SH-SY5Y (cell line): ENCODE measurements around the gene PPP2R2C.

Experiments
- GATA2 ChIP-seq: IDR thresholded peaks from 2 replicates; pipeline ENCODE4 v1.6.1; 2011; ENCODE audit warnings: mild to moderate bottlenecking, low read depth, low read length
- GATA3 ChIP-seq: IDR thresholded peaks from 2 replicates; pipeline ENCODE4 v1.6.1; 2011; ENCODE audit warnings: low read depth, mild to moderate bottlenecking, low read length, moderate library complexity

DNA sequence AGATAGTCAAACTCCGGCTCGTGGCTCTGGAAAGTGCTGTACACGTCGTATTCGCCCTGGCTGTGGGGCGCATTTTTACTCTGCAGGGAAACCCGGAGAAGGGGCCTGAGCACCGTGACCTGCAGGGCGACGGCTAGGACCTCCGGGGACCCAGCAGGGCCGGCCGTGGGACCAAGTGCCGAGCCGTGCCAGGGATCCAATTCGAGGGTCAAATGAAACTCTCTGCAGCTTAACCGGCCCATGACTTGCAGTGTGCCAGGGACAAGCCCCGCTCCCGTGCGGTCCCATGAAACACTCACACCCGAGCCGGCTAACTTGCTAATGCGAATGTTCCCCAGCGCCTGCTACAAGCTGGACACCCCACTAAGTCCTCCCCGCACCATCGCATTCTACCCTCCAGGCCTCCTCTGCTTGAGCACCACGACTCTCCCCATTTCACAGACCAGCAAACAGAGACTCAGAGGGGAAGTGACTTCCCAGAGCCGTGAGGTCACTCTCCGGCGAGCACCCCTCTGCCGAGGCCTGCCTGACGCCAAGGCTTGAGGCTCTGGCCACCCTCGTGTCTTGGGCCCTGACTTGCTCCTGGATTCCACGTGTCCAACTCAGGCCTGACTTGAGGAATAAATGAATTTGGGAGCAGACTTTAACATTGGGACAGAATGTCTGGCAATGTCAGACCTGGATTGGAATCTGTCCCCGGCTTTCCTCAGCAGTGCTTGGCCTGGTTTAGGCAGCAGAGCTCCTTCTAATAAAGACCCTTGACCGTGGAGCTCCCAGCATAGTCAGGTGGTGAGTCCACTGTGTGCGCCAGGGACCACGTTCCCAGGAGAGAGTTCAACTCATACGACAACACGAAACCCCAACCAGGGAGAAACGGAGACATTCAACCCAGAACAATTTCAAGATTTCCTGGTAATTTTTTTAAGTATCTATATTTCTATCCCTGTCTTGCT, 93.6 kb downstream of the PPP2R2C start:
- no peak for TF ChIP-seq GATA2
- TF ChIP-seq GATA3 = no peak
